Mesangial cell (primary cell): Measurements from ENCODE around the gene ARHGAP24. TPM values are rescaled to one million over a fixed set of nuclear protein-coding genes. Genes with fewer than 3 reads are reported as not detected.

Source experiments
- total RNA-seq: library from RNA; depleted of rRNA; stranded (reverse); fragments of >200 nt; gene quantifications from 2 replicates; pipeline ENCODE4 v1.2.3, GENCODE V29; 2015

ARHGAP24 gene
- 3.1 and 14.1 TPM in 2 replicates for total RNA-seq

DNA sequence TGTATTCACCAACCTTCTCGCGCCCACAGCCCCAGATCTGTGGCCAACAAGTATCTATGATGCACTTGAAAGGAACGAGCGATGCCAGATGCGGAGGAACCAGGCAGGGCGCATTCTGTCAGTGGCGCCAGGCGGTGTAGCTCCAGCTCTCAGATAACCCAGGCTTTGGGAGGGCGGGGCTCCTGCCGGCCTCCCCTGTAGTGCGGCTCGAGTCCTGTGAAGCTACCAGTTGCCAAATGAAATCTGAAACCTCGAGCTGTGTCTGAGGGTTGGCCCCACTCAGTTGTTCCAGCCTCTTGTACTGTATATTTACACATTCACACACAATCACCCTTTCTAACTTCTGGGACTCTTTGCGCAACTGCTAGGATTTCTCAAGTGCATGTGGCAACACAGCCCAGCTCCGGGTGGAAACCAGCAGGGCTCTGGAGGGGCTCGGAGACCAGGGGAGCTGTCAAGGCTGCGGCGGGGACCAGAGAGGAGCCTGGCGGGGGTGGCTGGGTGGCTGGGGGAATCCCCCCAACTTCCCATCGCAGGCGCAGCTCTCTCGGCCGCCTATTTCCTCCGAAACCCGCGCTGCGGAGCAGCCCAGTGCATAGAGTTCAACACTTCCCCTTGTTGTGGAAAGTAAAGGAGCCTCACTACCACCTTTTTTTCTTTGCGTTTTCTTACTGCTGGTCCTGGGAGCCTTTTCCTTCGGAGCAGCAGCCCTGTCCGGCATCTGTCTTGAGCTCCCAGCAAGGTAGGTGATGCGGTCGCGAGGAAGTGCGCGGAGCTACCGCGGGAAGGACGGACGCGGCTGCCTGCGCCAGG is at the start of gene ARHGAP24:
TSS of gene ARHGAP24 (plus strand) at position 333 of the 813 bp plus-strand sequence.

